K562 (cell line): ENCODE results near the gene MBIP. TPM values are rescaled to one million over a fixed set of nuclear protein-coding genes. Genes with fewer than 3 reads are reported as not detected.

Source experiments
- ATF3 ChIP-seq, 2 experiments: fragments of 450-650 bp in 1 of 2; sonication (generic) in 1 of 2; formaldehyde crosslinking in 1 of 2; IDR thresholded peaks in 1 of 2; conservative IDR thresholded peaks in 1 of 2; 2 replicates each; pipeline versions ENCODE4 v1.6.1 to v1.8.1; 2016 to 2023; ENCODE audit warnings: mild to moderate bottlenecking in 2 of 2, moderate library complexity in 2 of 2, inconsistent platforms in 1 of 2, missing genetic modification reagents in 1 of 2
- BRD4 ChIP-seq: fragments of 200-600 bp; sonication (generic); IDR thresholded peaks from 2 replicates; pipeline ENCODE4 v1.6.1; 2017; ENCODE audit warnings: inconsistent platforms
- C11orf30 ChIP-seq: fragments of 450-650 bp; IDR thresholded peaks from 2 replicates; pipeline ENCODE4 v1.6.1; 2016; ENCODE audit warnings: low read depth, mild to moderate bottlenecking
- CREB3L1 ChIP-seq: fragments of 450-650 bp; IDR thresholded peaks from 2 replicates; pipeline ENCODE4 v1.6.1; 2014; ENCODE audit warnings: low read depth, mild to moderate bottlenecking, moderate library complexity, borderline replicate concordance
- CXXC5 ChIP-seq: fragments of 250-450 bp; sonication (Bioruptor Pico); IDR thresholded peaks from 2 replicates; pipeline ENCODE4 v1.8.0; 2022; ENCODE audit warnings: inconsistent platforms, mild to moderate bottlenecking, moderate library complexity
- DACH1 ChIP-seq: fragments of 450-650 bp; IDR thresholded peaks from 2 replicates; pipeline ENCODE4 v1.6.1; 2018; ENCODE audit not compliant: partially characterized antibody
- EHMT2 ChIP-seq: fragments of 450-650 bp; IDR thresholded peaks from 2 replicates; pipeline ENCODE4 v1.6.1; 2018; ENCODE audit warnings: antibody characterized with exemption
- HDAC1 ChIP-seq, 2 experiments: fragments of 450-650 bp; IDR thresholded peaks; 2 replicates each; pipeline ENCODE4 v1.6.1; 2016 to 2017; ENCODE audit warnings: inconsistent platforms in 1 of 2, mild to moderate bottlenecking in 1 of 2, moderate library complexity in 1 of 2
- HDAC2 ChIP-seq: fragments of 450-650 bp; IDR thresholded peaks from 2 replicates; pipeline ENCODE4 v1.6.1; 2016; ENCODE audit warnings: mild to moderate bottlenecking
- JUND ChIP-seq, 2 experiments: IDR thresholded peaks; 2 replicates in 1 of 2; 3 replicates in 1 of 2; pipeline ENCODE4 v1.6.1; 2011; ENCODE audit warnings: borderline replicate concordance in 2 of 2, low read depth in 2 of 2, low read length in 2 of 2, improper control_type of control experiment in 1 of 2, missing biosample characterization in 1 of 2, missing genetic modification characterization in 1 of 2, missing genetic modification reagents in 1 of 2
- KDM5B ChIP-seq: fragments of 200-600 bp; sonication (generic); IDR thresholded peaks from 2 replicates; pipeline ENCODE4 v1.6.1; 2012; ENCODE audit warnings: low read depth, mild to moderate bottlenecking, moderate library complexity, low read length, control low read depth, inconsistent platforms; ENCODE audit not compliant: insufficient replicate concordance
- MBD2 ChIP-seq: sonication (generic); IDR thresholded peaks from 2 replicates; pipeline ENCODE4 v1.6.1; 2016; ENCODE audit warnings: low read depth, borderline replicate concordance
- NFXL1 ChIP-seq: fragments of 450-650 bp; formaldehyde crosslinking; IDR thresholded peaks from 2 replicates; pipeline ENCODE4 v1.4.0; 2021; ENCODE audit warnings: mild to moderate bottlenecking
- RCOR1 ChIP-seq, 2 experiments: IDR thresholded peaks; 2 replicates each; pipeline ENCODE4 v1.6.1; 2012; ENCODE audit warnings: low read depth in 2 of 2, low read length in 2 of 2, borderline replicate concordance in 1 of 2, improper control_type of control experiment in 1 of 2
- SP1 ChIP-seq: sonication (generic); formaldehyde crosslinking; IDR thresholded peaks from 2 replicates; pipeline ENCODE4 v1.8.1; 2022; ENCODE audit warnings: mild to moderate bottlenecking, missing genetic modification reagents
- SREBF2 ChIP-seq: sonication (generic); formaldehyde crosslinking; IDR thresholded peaks from 2 replicates; pipeline ENCODE4 v1.4.0; 2020; ENCODE audit warnings: mild to moderate bottlenecking, missing genetic modification reagents
- TBL1XR1 ChIP-seq, 2 experiments: IDR thresholded peaks; 2 replicates each; pipeline ENCODE4 v1.6.1; 2012; ENCODE audit warnings: improper control_type of control experiment in 2 of 2, low read length in 2 of 2, mild to moderate bottlenecking in 1 of 2
- TEAD2 ChIP-seq: fragments of 450-650 bp; IDR thresholded peaks from 2 replicates; pipeline ENCODE4 v1.6.1; 2016; ENCODE audit warnings: missing genetic modification characterization, control low read depth, missing compliant biosample characterization
- TFAP4 ChIP-seq: sonication (generic); formaldehyde crosslinking; IDR thresholded peaks from 2 replicates; pipeline ENCODE4 v1.8.0; 2022; ENCODE audit warnings: missing genetic modification reagents, mild to moderate bottlenecking, moderate library complexity, borderline replicate concordance
- VEZF1 ChIP-seq: fragments of 200-800 bp; sonication (Bioruptor generic); IDR thresholded peaks from 2 replicates; pipeline ENCODE4 v1.6.1; 2017; ENCODE audit warnings: missing genetic modification characterization, missing compliant biosample characterization
- ZFP1 ChIP-seq: fragments of 450-650 bp; formaldehyde crosslinking; IDR thresholded peaks from 2 replicates; pipeline ENCODE4 v1.4.0; 2020; ENCODE audit warnings: mild to moderate bottlenecking, mixed read lengths
- ZNF561 ChIP-seq: fragments of 450-650 bp; formaldehyde crosslinking; conservative IDR thresholded peaks from 2 replicates; pipeline ENCODE4 v1.4.0; 2020; ENCODE audit warnings: mild to moderate bottlenecking, moderate library complexity
- ZNF699 ChIP-seq: fragments of 250-450 bp; sonication (Bioruptor Pico); IDR thresholded peaks from 2 replicates; pipeline ENCODE4 v1.8.0; 2021; ENCODE audit warnings: mild to moderate bottlenecking, moderate library complexity; ENCODE audit not compliant: insufficient replicate concordance
- polyA plus RNA-seq, 8 experiments: library from polyadenylated mRNA; depleted of rRNA in 4 of 8; stranded (reverse) in 5 of 8; unstranded in 3 of 8; fragments of >200 nt; fragmentation: Nextera tagmentation in 2 of 8; fragmentation: Illumina TruSeq in 1 of 8; extraction: Ambion mirVana in 2 of 8; extraction: Trizol in 1 of 8; gene quantifications; 2 replicates each; pipeline versions ENCODE4 v1.2.1 to v1.2.3, GENCODE V29; 2011 to 2014; ENCODE audit warnings: inconsistent platforms in 1 of 8, missing spikeins in 1 of 8
- total RNA-seq, 7 experiments: library from RNA; depleted of rRNA in 6 of 7; stranded (reverse); fragments of >200 nt in 6 of 7; fragmentation: Illumina TruSeq in 2 of 7; extraction: Trizol in 2 of 7; gene quantifications; 2 replicates each; pipeline versions ENCODE4 v1.2.1 to v1.2.3, GENCODE V29; 2011 to 2021; ENCODE audit warnings: low replicate concordance in 1 of 7

The MBIP gene
- total and polyA plus RNA-seq, 9 of the 15 experiments (the other 6 are each of a cell fraction or from before 2014, with no cell fraction given) = 8.4 to 31.1 (median 19.4) TPM

- TF ChIP-seq C11orf30 = peak; percentile 68
- TF ChIP-seq VEZF1 (CRISPR knock-in tag) = peak; percentile 86
- peak; percentile 53 for TF ChIP-seq KDM5B
- 0 out of 2 replicates have a peak, but pooled peaks have one; percentile 30 for TF ChIP-seq TEAD2
- peak in 1 of 2 experiments; percentile 39; a peak in 1 of 4 replicates for TF ChIP-seq HDAC1 (IDR thresholded peaks at IDR 0.05)
- TF ChIP-seq RCOR1 (IDR thresholded peaks at IDR 0.05; ENCODE audit: borderline replicate concordance in 1 of 2, low read depth in 2 of 2, low read length in 2 of 2) = peak in 1 of 2 experiments; percentile 27; a peak in 1 of 4 replicates
- TF ChIP-seq DACH1 = no peak
- TF ChIP-seq CXXC5 (CRISPR knock-in tag) = peak; percentile 70
- TF ChIP-seq JUND (IDR thresholded peaks at IDR 0.05; ENCODE audit: borderline replicate concordance, low read depth, low read length) = peak; percentile 58
- no peak for TF ChIP-seq JUND (tag; IDR thresholded peaks at IDR 0.05; ENCODE audit: borderline replicate concordance, low read depth, low read length)
- no peak for TF ChIP-seq NFXL1 (CRISPR knock-in tag)
- no peak for TF ChIP-seq BRD4
- TF ChIP-seq SREBF2 = no peak
- TF ChIP-seq TBL1XR1 (IDR thresholded peaks at IDR 0.05; ENCODE audit: low read length in 2 of 2) = no peak
- TF ChIP-seq CREB3L1 = peak; percentile 60; the same call in 1 of the 2 replicates
- TF ChIP-seq ATF3 (IDR thresholded peaks at IDR 0.05) = peak; percentile 95
- TF ChIP-seq ATF3 (CRISPR knock-in tag; conservative IDR thresholded peaks at IDR 0.05) = no peak
- TF ChIP-seq SP1 (CRISPR knock-in tag) = peak; percentile 33; the same call in 1 of the 2 replicates
- TF ChIP-seq ZNF561 (CRISPR knock-in tag) = no peak
- no peak for TF ChIP-seq ZFP1 (CRISPR knock-in tag)
- TF ChIP-seq MBD2 = peak; percentile 33; the same call in 1 of the 2 replicates
- peak; percentile 93 for TF ChIP-seq EHMT2
- 0 out of 2 replicates have a peak, but pooled peaks have one; percentile 14 for TF ChIP-seq HDAC2
- no peak for TF ChIP-seq ZNF699 (CRISPR knock-in tag)
- peak; percentile 58 for TF ChIP-seq TFAP4 (CRISPR knock-in tag)
Observed at GRCh38 chr14:36320200-36320896, at the start of gene MBIP (continued).
